Spleen (tissue), 11 donors: ENCODE data around the gene TRIM13. TPM values are rescaled to one million over a fixed set of nuclear protein-coding genes. Genes with fewer than 3 reads are reported as not detected.

ENCODE experiments used
- DNase-seq: peaks from one replicate; pipeline ENCODE4 v3.0.0-alpha.2; 2020
- H3K27ac ChIP-seq, 8 donors: fragments of 200-600 bp; sonication (generic) in 7 of 8; 1 replicate in 4 of 8; 2 replicates in 4 of 8; pipeline versions ENCODE4 v1.5.0 to v1.8.0; 2016 to 2021; ENCODE audit warnings: inconsistent platforms in 4 of 8, mild to moderate bottlenecking in 4 of 8, moderate library complexity in 1 of 8
- H3K27me3 ChIP-seq, 7 donors: fragments of 200-600 bp; sonication (generic) in 6 of 7; replicated peaks in 1 of 7; 1 replicate in 4 of 7; 2 replicates in 3 of 7; pipeline versions ENCODE4 v1.5.0 to v1.8.0; 2016 to 2021; ENCODE audit warnings: inconsistent platforms in 3 of 7, mild to moderate bottlenecking in 1 of 7
- H3K36me3 ChIP-seq, 6 donors: fragments of 200-600 bp; sonication (generic) in 5 of 6; 1 replicate in 4 of 6; 2 replicates in 2 of 6; pipeline versions ENCODE4 v1.5.0 to v1.8.0; 2016 to 2021; ENCODE audit warnings: inconsistent platforms in 2 of 6
- H3K4me1 ChIP-seq, 6 donors: fragments of 200-600 bp; sonication (generic) in 5 of 6; 1 replicate in 3 of 6; 2 replicates in 3 of 6; pipeline versions ENCODE4 v1.5.0 to v1.8.0; 2016 to 2021; ENCODE audit warnings: inconsistent platforms in 3 of 6
- H3K4me3 ChIP-seq, 8 donors: fragments of 200-600 bp; sonication (generic) in 7 of 8; 1 replicate in 4 of 8; 2 replicates in 4 of 8; pipeline versions ENCODE4 v1.5.0 to v1.8.0; 2016 to 2021; ENCODE audit warnings: inconsistent platforms in 4 of 8, mild to moderate bottlenecking in 4 of 8, moderate library complexity in 2 of 8
- H3K9me3 ChIP-seq, 8 donors: fragments of 200-600 bp; sonication (generic) in 7 of 8; 1 replicate in 4 of 8; 2 replicates in 4 of 8; pipeline versions ENCODE4 v1.5.0 to v1.8.0; 2016 to 2021; ENCODE audit warnings: inconsistent platforms in 4 of 8
- CTCF ChIP-seq, 11 experiments: fragments of 200-600 bp in 7 of 11; fragments of 450-650 bp in 4 of 11; sonication (generic) in 4 of 11; IDR thresholded peaks in 8 of 11; conservative IDR thresholded peaks in 3 of 11; 1 replicate in 7 of 11; 2 replicates in 4 of 11; pipeline versions ENCODE4 v1.4.0 to v1.8.0; 2016 to 2021; ENCODE audit warnings: antibody characterized with exemption in 11 of 11, inconsistent platforms in 4 of 11, mild to moderate bottlenecking in 1 of 11
- POLR2A ChIP-seq, 3 donors: fragments of 450-650 bp; IDR thresholded peaks; one replicate each; pipeline ENCODE4 v1.5.1; 2017; ENCODE audit warnings: antibody characterized with exemption in 3 of 3, mild to moderate bottlenecking in 1 of 3
- POLR2AphosphoS5 ChIP-seq, 3 donors: sonication (generic); formaldehyde crosslinking; IDR thresholded peaks; one replicate each; pipeline ENCODE4 v1.5.1; 2017; ENCODE audit warnings: antibody characterized with exemption in 3 of 3
- WGBS, 5 donors: extraction: QIAGEN DNeasy Blood & Tissue Kit in 3 of 5; methylation state at CpG; one replicate each; pipeline versions ENCODE4 v1.1.5 to v1.1.7; 2013 to 2018; 5-methylcytosine and 5-hydroxymethylcytosine counted together
- intact Hi-C: fragments of 100-400 bp; cut with DNase I; formaldehyde crosslinking; loops from one replicate; pipeline ENCODE4 v1.15.0; 2023; ENCODE audit warnings: low total_unique reads
- polyA plus RNA-seq, 3 donors: library from polyadenylated mRNA; stranded (reverse); fragments of 200-250 nt; gene quantifications; one replicate each; pipeline ENCODE4 v1.2.1, GENCODE V29; 2013
- total RNA-seq, 7 donors: library from RNA; depleted of rRNA in 3 of 7; stranded (reverse); fragments of >200 nt in 3 of 7; fragmentation: NEBNext Ultra II Directional in 4 of 7; extraction: Animal tissue kit (Norgen Biotek cat#: 25700) in 4 of 7; gene quantifications; one replicate each; pipeline versions ENCODE4 v1.1.0 to v1.2.1, GENCODE V29; 2016 to 2021
- donor health status: healthy with polysubstance abuse.
- donor health status: DM: no; HTN: no; CAD: no; lungs with moderate emphysema.
- donor health status: DM: no; HTN: no; CAD: no.
- donor health status: Bipolar disorder and iron deficiency.
- donor health status: healthy.
- donor health status: DM: no; HTN: no; CAD: no.
- donor health status: DM: yes; HTN: yes; CAD: no.

Gene TRIM13
- total and polyA plus RNA-seq, 10 donors: 17.1 to 29.7 (median 27.1) TPM

GRCh38 chr13:49954674-49955455, 42.0 kb upstream of the TRIM13 start:
- intact Hi-C loops: no loop called here
- Histone ChIP-seq H3K36me3 (no peaks in the 10 kb centered on the region), H3K4me1 (no peaks in the 10 kb centered on the region), H3K4me3 (no peak overlapping the region), H3K9me3 (peaks cover 0 to 11% (median 0%) of the 10 kb centered on the region in 8 donors), H3K27ac (no peak overlapping the region), H3K27me3 (no peaks in the 10 kb centered on the region)
- no peak for DNase-seq
- 83 to 92% (median 87%) methylated on average over 2 of the region's 2 CpGs for WGBS, 5 donors
- TF ChIP-seq CTCF (IDR thresholded peaks at IDR 0.05 in 8 of 11, conservative IDR thresholded peaks at IDR 0.05 in 3 of 11) (no peak), POLR2A (IDR thresholded peaks at IDR 0.05) (no peak), POLR2AphosphoS5 (IDR thresholded peaks at IDR 0.05) (no peak)

- Histone ChIP-seq H3K9me3 (peaks cover 0 to 12% (median 0%) of the 10 kb centered on the region in 8 donors), H3K27me3 (no peaks in the 10 kb centered on the region), H3K27ac (no peak overlapping the region), H3K4me1 (no peaks in the 10 kb centered on the region), H3K36me3 (no peaks in the 10 kb centered on the region), H3K4me3 (no peak overlapping the region)
- intact Hi-C loops: no loop called here
- no peak for TF ChIP-seq CTCF (IDR thresholded peaks at IDR 0.05 in 8 of 11, conservative IDR thresholded peaks at IDR 0.05 in 3 of 11)
- no peak for TF ChIP-seq POLR2AphosphoS5 (IDR thresholded peaks at IDR 0.05)
- no peak for TF ChIP-seq POLR2A (IDR thresholded peaks at IDR 0.05)
- WGBS, 5 donors: 75 to 94% (median 82%) methylated on average over 3 of the region's 3 CpGs
- no peak for DNase-seq
Observed at GRCh38 chr13:49956131-49956530, 40.7 kb upstream of the TRIM13 start.

GRCh38 chr13:49958321-49958720, 38.5 kb upstream of the TRIM13 start:
- H3K4me1 ChIP-seq: no peaks in the 10 kb centered on the region
- peaks cover 0 to 31% (median 17%) of the 10 kb centered on the region in 8 donors for H3K9me3 ChIP-seq
- H3K27ac ChIP-seq: no peak overlapping the region
- no peaks in the 10 kb centered on the region for H3K27me3 ChIP-seq
- WGBS, 5 donors: 85 to 95% (median 91%) methylated on average over 3 of the region's 3 CpGs
- H3K4me3 ChIP-seq: no peak overlapping the region
- TF ChIP-seq CTCF (IDR thresholded peaks at IDR 0.05 in 8 of 11, conservative IDR thresholded peaks at IDR 0.05 in 3 of 11) (no peak), POLR2A (IDR thresholded peaks at IDR 0.05) (no peak), POLR2AphosphoS5 (IDR thresholded peaks at IDR 0.05) (no peak)
- DNase-seq: no peak
- no peaks in the 10 kb centered on the region for H3K36me3 ChIP-seq
- intact Hi-C loops: no loop called here

GRCh38 chr13:49967456-49967855, 29.4 kb upstream of the TRIM13 start:
- no peaks in the 10 kb centered on the region for H3K27me3 ChIP-seq
- intact Hi-C loops: no loop called here
- DNase-seq: no peak
- WGBS, 5 donors: 88 to 98% (median 96%) methylated on average over 4 of the region's 4 CpGs
- H3K4me1 ChIP-seq: no peaks in the 10 kb centered on the region
- H3K36me3 ChIP-seq: no peaks in the 10 kb centered on the region
- no peak overlapping the region for H3K27ac ChIP-seq
- H3K9me3 ChIP-seq: peaks cover 0 to 31% (median 21%) of the 10 kb centered on the region in 8 donors
- TF ChIP-seq POLR2AphosphoS5 (IDR thresholded peaks at IDR 0.05): no peak
- TF ChIP-seq CTCF (IDR thresholded peaks at IDR 0.05 in 8 of 11, conservative IDR thresholded peaks at IDR 0.05 in 3 of 11): no peak
- no peak for TF ChIP-seq POLR2A (IDR thresholded peaks at IDR 0.05)
- H3K4me3 ChIP-seq: no peak overlapping the region
